Stomach (tissue), 9 donors: ENCODE results near the gene PLAAT5. TPM values are rescaled to one million over a fixed set of nuclear protein-coding genes. Genes with fewer than 3 reads are reported as not detected.

ENCODE experiments used
- DNase-seq, 2 donors: peaks; one replicate each; pipeline versions ENCODE4 v3.0.0 to v3.0.0-alpha.2; 2013 to 2019
- H3K27ac ChIP-seq, 5 donors: fragments of 200-600 bp in 4 of 5; sonication (generic) in 4 of 5; one replicate each; pipeline ENCODE4 v1.5.1; 2013 to 2019; ENCODE audit warnings: mild to moderate bottlenecking in 1 of 5, moderate library complexity in 1 of 5
- H3K27me3 ChIP-seq, 3 donors: fragments of 200-600 bp; sonication (generic); one replicate each; pipeline ENCODE4 v1.5.1; 2017 to 2019; ENCODE audit warnings: mixed run types in 1 of 3
- H3K36me3 ChIP-seq, 4 donors: fragments of 200-600 bp; sonication (generic); 1 replicate in 3 of 4; 2 replicates in 1 of 4; pipeline ENCODE4 v1.5.1; 2016 to 2019
- H3K4me1 ChIP-seq, 4 donors: fragments of 200-600 bp; sonication (generic); one replicate each; pipeline ENCODE4 v1.5.1; 2016 to 2019
- H3K4me3 ChIP-seq, 4 donors: fragments of 200-600 bp; sonication (generic) in 3 of 4; one replicate each; pipeline ENCODE4 v1.5.1; 2016 to 2019; ENCODE audit warnings: mild to moderate bottlenecking in 1 of 4
- H3K9me3 ChIP-seq, 4 donors: fragments of 200-600 bp; sonication (generic); one replicate each; pipeline ENCODE4 v1.5.1; 2016 to 2019
- EP300 ChIP-seq: sonication (generic); formaldehyde crosslinking; IDR thresholded peaks from one replicate; pipeline ENCODE4 v1.6.1; 2017; ENCODE audit warnings: antibody characterized with exemption
- POLR2A ChIP-seq, 4 donors: fragments of 450-650 bp; IDR thresholded peaks; one replicate each; pipeline ENCODE4 v1.6.1; 2016; ENCODE audit warnings: antibody characterized with exemption in 4 of 4, control low read depth in 2 of 4, mild to moderate bottlenecking in 1 of 4, moderate library complexity in 1 of 4
- POLR2AphosphoS5 ChIP-seq, 3 donors: sonication (generic); formaldehyde crosslinking; IDR thresholded peaks; one replicate each; pipeline ENCODE4 v1.6.1; 2016; ENCODE audit warnings: antibody characterized with exemption in 3 of 3
- WGBS, 5 donors: extraction: QIAGEN DNeasy Blood & Tissue Kit in 3 of 5; methylation state at CpG; one replicate each; pipeline versions ENCODE4 v1.1.5 to v1.1.7; 2013 to 2018; 5-methylcytosine and 5-hydroxymethylcytosine counted together
- intact Hi-C: fragments of 100-400 bp; cut with DNase I; formaldehyde crosslinking; loops from one replicate; pipeline ENCODE4 v1.15.1; 2023; ENCODE audit warnings: low total_unique reads
- polyA plus RNA-seq, 3 donors: library from polyadenylated mRNA; stranded (reverse); fragments of 200-250 nt; gene quantifications; one replicate each; pipeline ENCODE4 v1.2.3, GENCODE V29; 2013
- total RNA-seq, 5 donors: library from RNA; depleted of rRNA; stranded (reverse); fragments of >200 nt; gene quantifications; one replicate each; pipeline versions ENCODE4 v1.1.0 to v1.2.3, GENCODE V29; 2014 to 2016
- TF ChIP-seq, protein P1 (sequence below), 7 experiments: fragments of 450-650 bp in 4 of 7; fragments of 200-600 bp in 3 of 7; sonication (generic) in 3 of 7; IDR thresholded peaks; one replicate each; pipeline ENCODE4 v1.5.1; 2016 to 2019; ENCODE audit warnings: antibody characterized with exemption in 7 of 7, control low read depth in 2 of 7, mild to moderate bottlenecking in 1 of 7
- donor health status: healthy with polysubstance abuse.
- donor health status: Bipolar disorder and iron deficiency.
- donor health status: healthy.

PLAAT5 gene
- total and polyA plus RNA-seq, 8 donors: 1.1 to 2.4 (median 1.9) TPM; not detected in 3

DNA sequence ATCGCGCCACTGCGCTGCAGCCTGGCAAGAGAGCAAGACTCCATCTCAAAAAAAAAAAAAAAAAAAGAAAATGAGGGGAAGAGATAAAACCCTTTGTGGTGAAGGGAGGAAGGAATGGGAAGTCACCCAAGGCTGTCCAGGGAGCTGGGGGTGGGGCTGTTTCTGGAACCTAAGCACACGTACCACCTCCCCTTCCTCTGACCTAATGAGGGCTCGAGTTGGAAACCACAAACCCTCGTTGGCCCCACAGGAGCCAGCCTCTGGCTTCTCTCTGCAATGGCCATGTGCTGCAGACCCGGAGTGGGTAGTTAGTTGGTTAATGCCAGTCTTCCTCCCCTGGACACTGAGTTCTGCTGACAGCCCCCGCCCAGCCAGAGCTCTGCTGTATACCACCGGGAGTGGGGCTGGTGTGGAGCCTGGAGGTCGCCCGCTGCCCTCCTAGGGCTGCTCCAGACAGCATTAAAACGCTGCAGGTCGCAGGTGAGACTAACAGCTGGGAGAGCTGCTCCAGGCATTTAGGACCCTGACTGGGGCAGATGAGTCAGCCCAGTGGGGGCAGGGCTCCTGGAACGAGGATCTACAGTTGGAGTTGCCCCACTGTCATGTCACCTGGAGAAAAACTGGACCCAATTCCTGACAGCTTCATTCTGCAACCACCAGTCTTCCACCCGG lies 15.0 kb upstream of the PLAAT5 start, which contains the start of gene LGALS12:
Gene LGALS12 (plus strand): TSS at position 228 of the 672 bp plus-strand sequence. CDS start 375 bp downstream, at position 603.
- no peak for DNase-seq
- no peaks in the 10 kb centered on the region for H3K36me3 ChIP-seq
- peaks cover 14 to 63% (median 45%) of the 10 kb centered on the region in 4 donors for H3K4me1 ChIP-seq
- 55 to 66% (median 61%) methylated on average over 13 to 15 of the region's 15 CpGs for WGBS, 5 donors
- intact Hi-C loops: no loop called here
- H3K9me3 ChIP-seq: peaks cover 0 to under 1% (median 0%) of the 10 kb centered on the region in 4 donors
- no peak for TF ChIP-seq POLR2AphosphoS5 (IDR thresholded peaks at IDR 0.05)
- no peak within 1 kb of the TSS for H3K4me3 ChIP-seq
- H3K27me3 ChIP-seq: no peaks in the 10 kb centered on the region
- peak within 1 kb of the TSS in 3 of 5 donors; percentile 2 to 62 (median 51) for H3K27ac ChIP-seq

DNA sequence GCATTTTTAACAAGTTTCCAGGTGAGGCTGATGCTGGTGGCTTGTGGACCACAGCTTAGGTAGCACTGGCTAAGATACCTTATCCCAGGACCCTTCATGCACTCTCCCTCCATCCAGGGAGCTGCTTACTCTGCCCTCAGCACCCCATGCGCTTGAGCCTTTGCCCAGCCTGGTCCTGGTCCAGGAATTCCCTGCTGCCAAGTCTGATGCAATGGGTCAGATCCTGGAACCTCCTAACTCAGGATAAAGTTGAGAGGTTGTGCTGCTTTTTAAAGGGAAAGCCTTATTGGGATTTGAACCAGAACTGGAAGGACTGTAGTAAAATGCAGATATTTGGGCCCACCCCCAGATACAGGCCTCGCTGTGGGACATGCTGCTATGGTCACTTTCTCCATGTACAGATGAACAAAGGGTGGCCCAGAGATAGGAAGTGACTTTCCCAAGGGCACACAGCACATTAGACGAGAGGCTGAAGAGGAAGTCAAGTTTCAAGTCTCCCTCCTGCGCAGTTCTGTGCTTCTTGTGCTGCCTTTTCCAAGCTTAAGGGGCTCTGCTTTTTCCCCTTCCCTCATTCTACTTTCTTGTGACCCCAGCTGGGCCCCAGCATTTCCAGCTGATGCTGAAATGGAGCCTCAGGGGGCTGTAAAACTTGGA lies 14.1 kb upstream of the PLAAT5 start:
- peak in 1 of 2 donors; percentile 86 for DNase-seq
- peak overlapping the region in 4 of 5 donors; percentile 2 to 62 (median 29) for H3K27ac ChIP-seq
- intact Hi-C loops: no loop called here
- H3K4me3 ChIP-seq: no peak overlapping the region
- H3K27me3 ChIP-seq: no peaks in the 10 kb centered on the region
- H3K36me3 ChIP-seq: no peaks in the 10 kb centered on the region
- 44 to 64% (median 50%) methylated on average over 4 of the region's 4 CpGs for WGBS, 5 donors
- TF ChIP-seq POLR2A (IDR thresholded peaks at IDR 0.05) (no peak), POLR2AphosphoS5 (IDR thresholded peaks at IDR 0.05) (no peak), EP300 (no peak)
- TF ChIP-seq, protein P1, sequence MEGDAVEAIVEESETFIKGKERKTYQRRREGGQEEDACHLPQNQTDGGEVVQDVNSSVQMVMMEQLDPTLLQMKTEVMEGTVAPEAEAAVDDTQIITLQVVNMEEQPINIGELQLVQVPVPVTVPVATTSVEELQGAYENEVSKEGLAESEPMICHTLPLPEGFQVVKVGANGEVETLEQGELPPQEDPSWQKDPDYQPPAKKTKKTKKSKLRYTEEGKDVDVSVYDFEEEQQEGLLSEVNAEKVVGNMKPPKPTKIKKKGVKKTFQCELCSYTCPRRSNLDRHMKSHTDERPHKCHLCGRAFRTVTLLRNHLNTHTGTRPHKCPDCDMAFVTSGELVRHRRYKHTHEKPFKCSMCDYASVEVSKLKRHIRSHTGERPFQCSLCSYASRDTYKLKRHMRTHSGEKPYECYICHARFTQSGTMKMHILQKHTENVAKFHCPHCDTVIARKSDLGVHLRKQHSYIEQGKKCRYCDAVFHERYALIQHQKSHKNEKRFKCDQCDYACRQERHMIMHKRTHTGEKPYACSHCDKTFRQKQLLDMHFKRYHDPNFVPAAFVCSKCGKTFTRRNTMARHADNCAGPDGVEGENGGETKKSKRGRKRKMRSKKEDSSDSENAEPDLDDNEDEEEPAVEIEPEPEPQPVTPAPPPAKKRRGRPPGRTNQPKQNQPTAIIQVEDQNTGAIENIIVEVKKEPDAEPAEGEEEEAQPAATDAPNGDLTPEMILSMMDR (IDR thresholded peaks at IDR 0.05): no peak
- H3K9me3 ChIP-seq: peaks cover 0 to 10% (median 7%) of the 10 kb centered on the region in 4 donors
- peaks cover 14 to 54% (median 36%) of the 10 kb centered on the region in 4 donors for H3K4me1 ChIP-seq

DNA sequence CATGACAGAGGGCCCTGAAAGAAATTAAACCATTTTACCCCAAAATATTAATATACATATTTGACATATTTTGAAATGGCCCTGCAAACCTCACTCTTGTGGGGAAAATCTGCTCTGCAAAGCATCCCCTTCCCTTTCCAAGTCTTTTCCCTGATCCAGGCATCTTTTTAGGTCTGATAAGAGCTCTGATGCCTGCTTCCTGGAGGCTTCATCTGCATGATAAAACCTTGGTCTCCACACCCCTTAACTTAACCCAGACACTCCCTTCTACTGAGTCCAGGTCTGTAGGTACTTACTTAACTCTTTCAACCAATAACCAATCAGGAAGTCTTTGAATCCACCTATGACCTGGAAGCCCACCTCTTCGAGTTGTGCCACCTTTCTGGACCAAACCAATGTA lies 13.1 kb upstream of the PLAAT5 start:
- TF ChIP-seq POLR2AphosphoS5 (IDR thresholded peaks at IDR 0.05): no peak
- TF ChIP-seq EP300: no peak
- TF ChIP-seq POLR2A (IDR thresholded peaks at IDR 0.05): no peak
- TF ChIP-seq, protein P1 (IDR thresholded peaks at IDR 0.05): no peak
- Histone ChIP-seq H3K36me3 (no peaks in the 10 kb centered on the region), H3K27me3 (no peaks in the 10 kb centered on the region), H3K4me1 (peaks cover 14 to 52% (median 35%) of the 10 kb centered on the region in 4 donors), H3K4me3 (no peak overlapping the region), H3K27ac (peak overlapping the region in 3 of 5 donors; percentile 20 to 62 (median 51)), H3K9me3 (peaks cover 0 to 19% (median 13%) of the 10 kb centered on the region in 4 donors)
- WGBS, 5 donors: 74 to 85% (median 81%) methylated on average over 1 of the region's 1 CpG
- intact Hi-C loops: no loop called here
- DNase-seq: no peak

GRCh38 chr11:63503492-63503891 lies 12.5 kb upstream of the PLAAT5 start:
- no peaks in the 10 kb centered on the region for H3K36me3 ChIP-seq
- intact Hi-C loops: no loop called here

More at GRCh38 chr11:63503492-63503891, 12.5 kb upstream of the PLAAT5 start:
- H3K4me3 ChIP-seq: no peak overlapping the region
- peak overlapping the region in 3 of 5 donors; percentile 4 to 62 (median 20) for H3K27ac ChIP-seq
- H3K27me3 ChIP-seq: no peaks in the 10 kb centered on the region
- peaks cover 14 to 52% (median 35%) of the 10 kb centered on the region in 4 donors for H3K4me1 ChIP-seq
- 58 to 69% (median 63%) methylated on average over 6 of the region's 6 CpGs for WGBS, 5 donors
- DNase-seq: no peak
- peaks cover 0 to 25% (median 13%) of the 10 kb centered on the region in 4 donors for H3K9me3 ChIP-seq
- TF ChIP-seq POLR2AphosphoS5 (IDR thresholded peaks at IDR 0.05) (no peak), EP300 (no peak), POLR2A (IDR thresholded peaks at IDR 0.05) (no peak)
- TF ChIP-seq, protein P1 (IDR thresholded peaks at IDR 0.05): no peak
